DND-41 (cell line): ENCODE data around the gene MYO5A.

ENCODE experiments used
- ATAC-seq: fragments of 200-7000 bp; cut with Tn5 transposase; 3 replicates; pipeline ENCODE4 v1.9.1; 2021; ENCODE audit warnings: low read depth; ENCODE audit not compliant: insufficient read depth
- DNase-seq: peaks from one replicate; pipeline ENCODE4 v3.0.0-alpha.2; 2020
- H2AFZ ChIP-seq: 2 replicates; pipeline ENCODE4 v1.6.0; 2012; ENCODE audit warnings: low read depth, low read length
- H3K27ac ChIP-seq: 2 replicates; pipeline ENCODE4 v1.5.1; 2012; ENCODE audit warnings: low read length, inconsistent platforms
- H3K27me3 ChIP-seq: fragments of 200-600 bp; sonication (generic); 2 replicates; pipeline ENCODE4 v1.6.0; 2012; ENCODE audit warnings: low read length, mild to moderate bottlenecking, inconsistent platforms; ENCODE audit not compliant: insufficient read depth, poor library complexity
- H3K36me3 ChIP-seq: 2 replicates; pipeline ENCODE4 v1.5.1; 2012; ENCODE audit warnings: low read length, inconsistent platforms; ENCODE audit not compliant: insufficient read depth
- H3K4me1 ChIP-seq: 2 replicates; pipeline ENCODE4 v1.5.1; 2012; ENCODE audit warnings: mild to moderate bottlenecking, low read length; ENCODE audit not compliant: insufficient read depth
- H3K4me2 ChIP-seq: 2 replicates; pipeline ENCODE4 v1.6.0; 2012; ENCODE audit warnings: mild to moderate bottlenecking, moderate library complexity, low read length, inconsistent platforms; ENCODE audit not compliant: insufficient read depth
- H3K4me3 ChIP-seq, 2 experiments: fragments of 200-600 bp in 1 of 2; shearing (Covaris generic) in 1 of 2; 2 replicates each; pipeline ENCODE4 v1.5.1; 2012 to 2016; ENCODE audit warnings: inconsistent platforms in 2 of 2, low read length in 2 of 2, mild to moderate bottlenecking in 2 of 2, low read depth in 1 of 2, moderate library complexity in 1 of 2
- H3K79me2 ChIP-seq: 2 replicates; pipeline ENCODE4 v1.6.0; 2012; ENCODE audit warnings: low read length, inconsistent platforms; ENCODE audit not compliant: insufficient read depth
- H3K9ac ChIP-seq: 2 replicates; pipeline ENCODE4 v1.6.0; 2012; ENCODE audit warnings: low read depth, mild to moderate bottlenecking, inconsistent platforms, low read length, moderate library complexity
- H3K9me3 ChIP-seq: 2 replicates; pipeline ENCODE4 v1.5.1; 2012; ENCODE audit warnings: low read length, moderate library complexity, mild to moderate bottlenecking, inconsistent platforms; ENCODE audit not compliant: insufficient read depth, severe bottlenecking
- H4K20me1 ChIP-seq: 2 replicates; pipeline ENCODE4 v1.6.0; 2012; ENCODE audit warnings: low read length; ENCODE audit not compliant: insufficient read depth
- EZH2 ChIP-seq: IDR thresholded peaks from 3 replicates; pipeline ENCODE4 v1.6.1; 2012; ENCODE audit warnings: borderline replicate concordance, low read depth, mild to moderate bottlenecking, moderate library complexity, low read length, inconsistent platforms; ENCODE audit not compliant: severe bottlenecking
- TF ChIP-seq, protein P1 (sequence below): IDR thresholded peaks from 2 replicates; pipeline ENCODE4 v1.5.1; 2012; ENCODE audit warnings: borderline replicate concordance, low read length, moderate library complexity, mild to moderate bottlenecking; ENCODE audit not compliant: poor library complexity, severe bottlenecking; ENCODE audit errors: extremely low read depth

Gene MYO5A

DNA sequence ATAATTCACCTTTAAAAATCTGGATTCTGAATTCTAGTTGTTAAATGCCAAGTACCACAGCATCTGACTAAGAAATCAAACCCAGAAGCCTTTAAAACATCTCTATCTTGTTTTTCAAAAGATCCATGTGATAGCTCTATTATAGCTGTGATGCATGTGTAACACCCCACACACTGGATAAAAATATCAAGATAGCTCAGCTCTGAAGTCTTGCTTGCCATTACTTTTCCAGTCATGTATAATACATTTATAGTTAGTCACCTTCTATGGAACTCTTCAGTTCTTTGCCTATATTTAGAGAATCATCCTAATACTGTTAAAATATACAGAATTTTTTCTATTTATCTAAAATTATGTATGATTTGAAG lies 28.6 kb upstream of the MYO5A start:
- no peak overlapping the region for H3K4me3 ChIP-seq
- TF ChIP-seq, protein P1, sequence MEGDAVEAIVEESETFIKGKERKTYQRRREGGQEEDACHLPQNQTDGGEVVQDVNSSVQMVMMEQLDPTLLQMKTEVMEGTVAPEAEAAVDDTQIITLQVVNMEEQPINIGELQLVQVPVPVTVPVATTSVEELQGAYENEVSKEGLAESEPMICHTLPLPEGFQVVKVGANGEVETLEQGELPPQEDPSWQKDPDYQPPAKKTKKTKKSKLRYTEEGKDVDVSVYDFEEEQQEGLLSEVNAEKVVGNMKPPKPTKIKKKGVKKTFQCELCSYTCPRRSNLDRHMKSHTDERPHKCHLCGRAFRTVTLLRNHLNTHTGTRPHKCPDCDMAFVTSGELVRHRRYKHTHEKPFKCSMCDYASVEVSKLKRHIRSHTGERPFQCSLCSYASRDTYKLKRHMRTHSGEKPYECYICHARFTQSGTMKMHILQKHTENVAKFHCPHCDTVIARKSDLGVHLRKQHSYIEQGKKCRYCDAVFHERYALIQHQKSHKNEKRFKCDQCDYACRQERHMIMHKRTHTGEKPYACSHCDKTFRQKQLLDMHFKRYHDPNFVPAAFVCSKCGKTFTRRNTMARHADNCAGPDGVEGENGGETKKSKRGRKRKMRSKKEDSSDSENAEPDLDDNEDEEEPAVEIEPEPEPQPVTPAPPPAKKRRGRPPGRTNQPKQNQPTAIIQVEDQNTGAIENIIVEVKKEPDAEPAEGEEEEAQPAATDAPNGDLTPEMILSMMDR = no peak
- no peak for TF ChIP-seq EZH2
- H4K20me1 ChIP-seq = peaks cover 66% of the 10 kb centered on the region
- no peaks in the 10 kb centered on the region for H3K9me3 ChIP-seq
- no peaks in the 10 kb centered on the region for H3K27me3 ChIP-seq
- no peak for DNase-seq
- no peak for ATAC-seq
- H3K36me3 ChIP-seq = peaks cover 55% of the 10 kb centered on the region; the same call in 1 of the 2 replicates
- H3K27ac ChIP-seq = no peak overlapping the region
- H3K79me2 ChIP-seq = peaks cover 93% of the 10 kb centered on the region
- no peak overlapping the region for H3K9ac ChIP-seq
- H3K4me1 ChIP-seq = peaks cover 4% of the 10 kb centered on the region; the same call in 1 of the 2 replicates
- H3K4me2 ChIP-seq = no peak overlapping the region
- no peak overlapping the region for H2AFZ ChIP-seq

DNA sequence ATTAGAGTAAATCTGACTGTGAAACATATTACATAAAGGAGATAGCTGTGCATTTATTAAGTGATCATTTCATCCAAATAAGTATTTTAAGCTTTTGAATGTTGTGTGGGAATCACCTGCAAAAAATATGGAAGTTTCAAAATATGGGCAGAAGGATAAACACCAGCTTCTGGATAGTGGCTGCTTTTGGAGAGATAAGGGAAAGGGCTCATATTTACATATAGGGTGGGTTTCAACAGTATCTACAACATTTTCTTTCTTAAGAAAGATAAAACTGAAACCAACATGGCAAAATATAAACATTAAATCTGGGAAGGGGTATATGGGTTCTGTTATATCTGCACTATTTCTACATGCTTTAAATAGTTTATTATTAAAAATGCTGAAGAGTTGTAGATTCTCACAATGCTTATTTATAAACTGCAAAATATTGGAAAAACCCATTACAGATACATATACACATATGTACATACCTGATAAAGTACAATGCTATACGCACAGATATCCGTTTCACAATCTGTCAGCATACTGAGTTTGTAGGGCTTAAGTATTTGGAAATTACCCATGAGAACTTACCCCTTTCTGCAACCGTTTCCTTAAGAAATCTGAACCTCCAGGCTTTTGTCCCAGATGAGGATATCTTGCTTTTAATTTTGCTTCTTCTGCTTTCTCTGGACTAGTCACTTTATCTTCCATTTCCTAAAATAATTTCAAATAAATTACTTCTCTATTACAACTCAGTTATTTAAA lies 28.0 kb upstream of the MYO5A start:
- no peak overlapping the region for H3K4me3 ChIP-seq
- peaks cover 4% of the 10 kb centered on the region; the same call in 1 of the 2 replicates for H3K4me1 ChIP-seq
- no peaks in the 10 kb centered on the region for H3K27me3 ChIP-seq
- no peak for ATAC-seq
- H3K9me3 ChIP-seq = no peaks in the 10 kb centered on the region
- H3K36me3 ChIP-seq = peaks cover 60% of the 10 kb centered on the region
- no peak overlapping the region for H3K4me2 ChIP-seq
- H4K20me1 ChIP-seq = peaks cover 67% of the 10 kb centered on the region
- no peak overlapping the region for H2AFZ ChIP-seq
- no peak overlapping the region for H3K9ac ChIP-seq
- H3K27ac ChIP-seq = no peak overlapping the region
- H3K79me2 ChIP-seq = peaks cover 89% of the 10 kb centered on the region
- DNase-seq = no peak
- TF ChIP-seq, protein P1 = no peak
- no peak for TF ChIP-seq EZH2

DNA sequence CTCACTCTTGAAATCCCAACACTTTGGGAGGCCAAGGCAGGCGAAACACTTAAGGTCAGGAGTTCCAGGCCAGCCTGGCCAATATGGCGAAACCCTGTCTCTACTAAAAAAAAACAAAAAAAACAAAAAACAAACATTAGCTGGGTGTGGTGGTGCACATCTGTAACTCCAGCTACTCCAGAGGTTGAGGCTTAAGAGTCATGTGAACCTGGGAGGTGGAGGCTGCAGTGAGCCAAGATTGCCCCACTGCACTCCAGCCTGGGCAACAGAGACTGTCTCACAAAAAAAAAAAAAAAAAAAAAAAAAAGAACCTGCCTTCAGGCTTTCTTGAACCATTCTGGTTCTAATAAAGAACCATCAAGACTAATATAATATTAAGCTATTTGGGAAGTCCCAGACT lies 23.6 kb upstream of the MYO5A start:
- Histone ChIP-seq H3K4me2 (no peak overlapping the region), H2AFZ (no peak overlapping the region), H4K20me1 (peaks cover 30% of the 10 kb centered on the region; the same call in 1 of the 2 replicates), H3K79me2 (peaks cover 48% of the 10 kb centered on the region), H3K4me1 (no peaks in the 10 kb centered on the region), H3K9ac (no peak overlapping the region), H3K27ac (no peak overlapping the region), H3K27me3 (no peaks in the 10 kb centered on the region), H3K36me3 (peaks cover 80% of the 10 kb centered on the region), H3K4me3 (no peak overlapping the region), H3K9me3 (no peaks in the 10 kb centered on the region)
- DNase-seq = no peak
- TF ChIP-seq, protein P1 = no peak
- TF ChIP-seq EZH2 = no peak
- no peak for ATAC-seq
